Activated CD8-positive, alpha-beta T cell treated with anti-CD3 and anti-CD28 coated beads, Interleukin-2, amount 10 ng/mL, durations not matched to agents 7 days and 5 days (primary cell): ENCODE measurements around the gene AFAP1L1. TPM values are rescaled to one million over a fixed set of nuclear protein-coding genes. Genes with fewer than 3 reads are reported as not detected.

ENCODE experiments used
- ATAC-seq: fragments of 150-1000 bp; cut with Tn5 transposase; one replicate; pipeline ENCODE4 v1.10.0; 2021; ENCODE audit warnings: moderate library complexity
- CTCF ChIA-PET: fragments of 350-600 bp; sonication (Branson Sonifier 250); formaldehyde crosslinking; loops from one replicate; lab custom pipeline; 2021; ENCODE audit warnings: antibody characterized with exemption; lab: Charles Lee
- POLR2A ChIA-PET: fragments of 350-600 bp; sonication (Branson Sonifier 250); formaldehyde crosslinking; loops from one replicate; lab custom pipeline; 2021; ENCODE audit warnings: antibody characterized with exemption; lab: Charles Lee
- DNase-seq: peaks from one replicate; pipeline ENCODE4 v3.0.0-alpha.2; 2020
- H3K27ac Mint-ChIP-seq: one replicate; pipeline ENCODE4 v1.8.0; 2021; ENCODE audit warnings: mild to moderate bottlenecking, mixed read lengths
- H3K27me3 Mint-ChIP-seq: one replicate; pipeline ENCODE4 v1.8.0; 2021; ENCODE audit warnings: low read depth, mixed read lengths
- H3K36me3 Mint-ChIP-seq: one replicate; pipeline ENCODE4 v1.8.0; 2021; ENCODE audit warnings: low read depth, mixed read lengths
- H3K4me1 Mint-ChIP-seq: one replicate; pipeline ENCODE4 v1.8.0; 2021; ENCODE audit warnings: low read depth, mixed read lengths
- H3K4me3 Mint-ChIP-seq: one replicate; pipeline ENCODE4 v1.8.0; 2021; ENCODE audit warnings: mild to moderate bottlenecking, mixed read lengths
- H3K9me3 Mint-ChIP-seq: one replicate; pipeline ENCODE4 v1.8.0; 2022; ENCODE audit warnings: mixed read lengths; ENCODE audit not compliant: insufficient read depth
- total RNA-seq, 2 experiments: library from RNA; stranded (reverse); gene quantifications; one replicate each; pipeline ENCODE4 v1.2.3, GENCODE V29; 2021

Gene AFAP1L1
- total RNA-seq, result not detected

- no peak within 1 kb of the TSS for H3K27ac Mint-ChIP-seq
- ATAC-seq (peak; percentile 62), DNase-seq (peak; percentile 25)
- H3K4me3 Mint-ChIP-seq, result peak within 1 kb of the TSS; percentile 79
- POLR2A ChIA-PET, result interaction anchor here (1.1 kb wide), 1 partner anchor 15 kb away, joined by 3 read pairs; no protein-coding TSS in a partner anchor
- peaks cover 12% of the 10 kb centered on the region for H3K4me1 Mint-ChIP-seq
- CTCF ChIA-PET, result interaction anchor here (0.6 kb wide), 1 partner anchor 541 kb away, joined by 4 read pairs; no protein-coding TSS in a partner anchor
- peaks cover 34% of the 10 kb centered on the region for H3K27me3 Mint-ChIP-seq
- H3K36me3 Mint-ChIP-seq, result peaks cover 3% of the 10 kb centered on the region
- no peaks in the 10 kb centered on the region for H3K9me3 Mint-ChIP-seq
Observed at GRCh38 chr5:149271716-149272563, at the start of gene AFAP1L1. Gene AFAP1L1 (plus strand): TSS chr5:149271859. CDS start chr5:149271969, 110 bp downstream.

DNA sequence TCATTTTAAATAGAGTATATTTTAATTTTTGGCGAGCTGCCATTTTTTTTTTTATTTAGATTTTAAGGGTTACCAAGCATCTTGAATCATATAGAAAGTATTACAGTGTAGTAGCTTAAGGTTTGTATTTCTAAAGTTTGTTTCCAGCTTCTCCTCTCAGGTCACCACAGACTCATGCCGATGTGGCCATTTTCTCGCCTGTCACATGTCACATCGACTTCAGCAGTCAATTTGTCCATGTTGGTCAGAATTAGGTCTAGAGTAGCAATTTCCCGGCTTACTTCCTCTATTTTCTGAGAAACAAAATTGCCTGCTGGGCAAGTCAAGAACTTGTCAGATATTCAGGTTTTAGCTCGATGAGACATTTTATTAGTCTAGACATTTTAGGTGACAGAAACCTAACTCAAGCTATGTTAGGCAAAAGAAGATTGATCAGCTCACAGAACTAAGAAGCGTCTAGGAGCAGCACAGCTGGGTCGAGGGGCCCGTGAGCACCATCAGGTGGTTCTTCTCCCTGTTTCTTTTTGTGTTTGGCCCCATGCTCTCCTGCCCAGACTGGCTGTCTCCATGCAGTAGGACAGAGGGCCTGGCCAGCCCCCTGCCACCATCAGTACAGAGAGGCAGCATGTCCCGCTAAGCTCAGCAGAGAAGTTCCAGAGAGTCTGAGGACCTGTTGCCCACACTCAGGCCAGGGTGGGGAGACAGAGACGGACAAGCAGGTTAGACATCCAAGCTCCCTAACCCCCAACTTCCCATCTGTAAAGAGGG is 48.4 kb upstream of the AFAP1L1 start:
- no peak for ATAC-seq
- CTCF ChIA-PET, result interaction anchor here (0.9 kb wide), 1 partner anchor 46 kb away, joined by 3 read pairs; no protein-coding TSS in a partner anchor
- POLR2A ChIA-PET, result no interaction called here
- Mint-ChIP-seq H3K27me3 (peaks cover 5% of the 10 kb centered on the region), H3K36me3 (no peaks in the 10 kb centered on the region), H3K4me1 (no peaks in the 10 kb centered on the region), H3K27ac (no peak overlapping the region), H3K9me3 (no peaks in the 10 kb centered on the region), H3K4me3 (no peak overlapping the region)
- no peak for DNase-seq

DNA sequence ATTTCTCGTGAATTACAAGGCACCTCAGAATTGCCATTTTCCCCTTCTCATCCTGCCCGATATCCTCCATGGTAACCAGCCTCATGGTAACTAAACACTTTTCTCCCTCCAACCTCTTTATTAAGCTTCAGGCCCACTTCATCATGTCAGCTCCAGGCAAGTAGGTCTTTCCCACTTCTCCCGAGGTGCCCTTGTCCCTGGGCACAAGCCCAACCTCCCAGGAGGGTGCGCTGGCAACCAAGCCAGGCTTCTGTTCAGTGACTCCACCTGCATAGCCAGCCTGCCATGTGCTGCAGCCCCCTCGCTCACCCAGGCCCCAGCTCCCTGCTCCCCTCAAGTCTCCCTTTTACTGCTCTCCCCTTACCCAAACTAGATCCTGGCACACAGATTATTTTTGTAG is 47.4 kb upstream of the AFAP1L1 start:
- Mint-ChIP-seq H3K36me3 (no peaks in the 10 kb centered on the region), H3K27me3 (peaks cover 7% of the 10 kb centered on the region), H3K4me1 (no peaks in the 10 kb centered on the region), H3K27ac (no peak overlapping the region), H3K4me3 (no peak overlapping the region), H3K9me3 (no peaks in the 10 kb centered on the region)
- ChIA-PET CTCF (no interaction called here), POLR2A (no interaction called here)
- DNase-seq (no peak), ATAC-seq (no peak)

DNA sequence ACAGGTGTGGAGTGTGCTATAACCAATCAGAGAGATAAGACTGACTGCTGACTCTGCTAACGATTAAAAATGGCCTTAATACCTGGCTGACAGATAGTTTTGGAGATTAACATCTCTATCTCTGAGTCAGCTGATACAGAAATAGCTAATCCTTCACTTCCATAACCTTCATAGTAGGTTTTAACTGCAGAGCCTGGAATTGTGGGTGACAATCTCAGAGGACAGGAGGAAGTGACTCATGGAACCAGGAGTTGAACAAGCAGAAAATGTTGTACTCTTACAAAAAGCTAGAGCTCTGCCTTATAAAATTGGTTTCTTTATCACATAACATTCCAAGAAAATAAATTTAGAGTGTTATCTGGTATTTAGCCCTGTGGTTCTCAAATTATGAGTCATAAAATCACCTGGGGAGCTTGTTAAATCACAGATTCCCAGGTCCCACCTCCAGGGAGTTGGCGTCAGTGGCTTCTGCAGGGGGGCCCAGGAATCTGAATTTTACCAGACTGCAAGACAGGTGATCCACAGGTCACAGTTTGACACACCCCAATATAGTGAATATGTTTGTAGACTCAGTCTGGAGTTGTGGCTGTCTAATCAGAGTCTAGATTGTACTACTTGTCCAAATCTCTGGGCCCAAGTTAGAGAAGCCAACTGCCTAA is 44.4 kb upstream of the AFAP1L1 start:
- no peak for DNase-seq
- Mint-ChIP-seq H3K9me3 (no peaks in the 10 kb centered on the region), H3K27ac (no peak overlapping the region), H3K4me1 (no peaks in the 10 kb centered on the region), H3K4me3 (no peak overlapping the region), H3K36me3 (no peaks in the 10 kb centered on the region), H3K27me3 (peaks cover 15% of the 10 kb centered on the region)
- ChIA-PET CTCF (no interaction called here), POLR2A (no interaction called here)
- no peak for ATAC-seq

GRCh38 chr5:149228618-149229297 is 42.9 kb upstream of the AFAP1L1 start:
- ATAC-seq, result no peak
- H3K27me3 Mint-ChIP-seq, result peaks cover 19% of the 10 kb centered on the region
- no peak for DNase-seq
- POLR2A ChIA-PET, result no interaction called here
- no peaks in the 10 kb centered on the region for H3K4me1 Mint-ChIP-seq
- H3K36me3 Mint-ChIP-seq, result no peaks in the 10 kb centered on the region
- H3K9me3 Mint-ChIP-seq, result no peaks in the 10 kb centered on the region
- no peak overlapping the region for H3K4me3 Mint-ChIP-seq
- CTCF ChIA-PET, result interaction anchor here (0.7 kb wide), 1 partner anchor 19 kb away, joined by 3 read pairs; no protein-coding TSS in a partner anchor
- no peak overlapping the region for H3K27ac Mint-ChIP-seq

- ATAC-seq (no peak), DNase-seq (no peak)
- H3K36me3 Mint-ChIP-seq, result no peaks in the 10 kb centered on the region
- H3K27me3 Mint-ChIP-seq, result peaks cover 23% of the 10 kb centered on the region
- H3K4me3 Mint-ChIP-seq, result no peak overlapping the region
- no peak overlapping the region for H3K27ac Mint-ChIP-seq
- ChIA-PET CTCF (interaction anchor here (1.5 kb wide), 1 partner anchor 88 kb away, joined by 5 read pairs; the partner anchor contains the start of gene ABLIM3), POLR2A (no interaction called here)
- H3K9me3 Mint-ChIP-seq, result no peaks in the 10 kb centered on the region
- no peaks in the 10 kb centered on the region for H3K4me1 Mint-ChIP-seq
Observed at GRCh38 chr5:149229298-149229937, 42.2 kb upstream of the AFAP1L1 start.

DNA sequence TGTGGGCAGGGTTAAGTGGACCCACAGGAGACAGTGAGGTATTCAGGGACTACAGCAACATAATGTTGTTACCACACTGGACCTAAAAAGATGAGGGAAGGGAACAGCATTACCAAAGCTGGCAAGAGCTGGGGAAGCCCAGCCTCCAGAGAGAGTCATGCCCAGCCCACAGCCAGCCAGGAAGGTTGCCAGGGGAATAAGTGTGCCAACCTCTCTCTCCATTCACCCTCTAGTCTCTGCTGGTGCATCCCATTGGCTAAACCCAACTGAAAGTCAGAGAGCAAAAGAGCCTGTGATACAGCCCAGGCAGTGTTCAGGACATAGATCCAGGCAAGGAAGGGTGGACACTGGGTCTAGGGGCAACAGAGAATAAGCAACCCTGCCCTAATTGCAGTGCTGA is 35.8 kb upstream of the AFAP1L1 start:
- Mint-ChIP-seq H3K4me3 (no peak overlapping the region), H3K9me3 (no peaks in the 10 kb centered on the region), H3K4me1 (peaks cover 9% of the 10 kb centered on the region), H3K27ac (no peak overlapping the region), H3K27me3 (peaks cover 31% of the 10 kb centered on the region), H3K36me3 (no peaks in the 10 kb centered on the region)
- POLR2A ChIA-PET, result no interaction called here
- no peak for ATAC-seq
- DNase-seq, result no peak
- CTCF ChIA-PET, result no interaction called here

DNA sequence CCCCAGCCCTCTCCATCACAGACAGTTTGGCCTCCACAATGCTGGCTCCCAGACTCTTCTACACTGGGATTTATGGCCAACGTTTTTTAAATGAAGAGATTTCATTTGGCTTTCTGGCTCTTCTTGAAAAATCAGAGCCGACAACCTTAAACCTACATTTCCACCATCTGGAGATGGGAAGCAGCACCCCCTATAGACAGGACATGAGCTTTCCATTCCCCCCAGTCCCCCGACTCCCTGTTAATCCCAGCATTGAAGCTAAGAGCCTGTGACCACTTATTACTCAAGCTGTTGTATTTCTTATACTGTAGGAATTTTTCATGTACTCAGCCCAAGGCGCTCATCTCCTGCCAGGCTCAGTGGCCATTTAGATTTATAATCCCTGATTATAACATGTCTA is 34.0 kb upstream of the AFAP1L1 start:
- Mint-ChIP-seq H3K27me3 (peaks cover 27% of the 10 kb centered on the region), H3K9me3 (no peaks in the 10 kb centered on the region), H3K27ac (no peak overlapping the region), H3K36me3 (no peaks in the 10 kb centered on the region), H3K4me1 (peaks cover 12% of the 10 kb centered on the region), H3K4me3 (no peak overlapping the region)
- ChIA-PET CTCF (no interaction called here), POLR2A (no interaction called here)
- ATAC-seq (no peak), DNase-seq (no peak)

GRCh38 chr5:149238540-149238939 is 33.1 kb upstream of the AFAP1L1 start:
- POLR2A ChIA-PET, result no interaction called here
- DNase-seq, result no peak
- no peak for ATAC-seq
- Mint-ChIP-seq H3K4me1 (peaks cover 12% of the 10 kb centered on the region), H3K27ac (no peak overlapping the region), H3K36me3 (no peaks in the 10 kb centered on the region), H3K9me3 (no peaks in the 10 kb centered on the region), H3K4me3 (no peak overlapping the region), H3K27me3 (peaks cover 22% of the 10 kb centered on the region)
- CTCF ChIA-PET, result no interaction called here

DNA sequence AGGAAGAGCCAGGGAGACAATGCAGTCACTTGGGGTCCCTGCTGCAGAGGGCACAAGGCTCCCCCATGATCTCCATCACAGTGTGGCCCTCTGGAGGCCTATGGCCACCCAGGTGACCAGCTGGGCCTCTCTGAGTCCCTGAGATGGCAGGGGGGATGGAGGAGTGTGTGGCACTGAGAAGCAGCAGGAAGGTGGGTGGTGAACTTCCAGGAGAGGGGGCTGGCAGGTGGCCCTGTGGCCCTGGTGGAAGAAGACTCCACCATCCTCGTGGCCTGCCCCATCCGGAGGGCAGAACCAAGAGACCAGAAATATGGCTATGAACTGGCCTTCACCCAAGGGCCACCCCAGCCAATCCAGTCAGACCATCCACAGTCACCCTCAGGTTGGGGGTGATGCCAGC is 31.7 kb upstream of the AFAP1L1 start:
- ATAC-seq (no peak), DNase-seq (no peak)
- Mint-ChIP-seq H3K36me3 (no peaks in the 10 kb centered on the region), H3K4me3 (no peak overlapping the region), H3K9me3 (no peaks in the 10 kb centered on the region), H3K27ac (peak overlapping the region; percentile 80), H3K4me1 (peaks cover 12% of the 10 kb centered on the region), H3K27me3 (peaks cover 14% of the 10 kb centered on the region)
- CTCF ChIA-PET, result interaction anchor here (1.5 kb wide), 1 partner anchor 99 kb away, joined by 7 read pairs; the partner anchor contains the start of gene ABLIM3
- POLR2A ChIA-PET, result interaction anchor here (1.4 kb wide), 1 partner anchor 9 kb away, joined by 3 read pairs; no protein-coding TSS in a partner anchor
